AG04449 (cell line): ENCODE data around the gene CIB4.

Source experiments
- CTCF ChIA-PET: fragments of 350-600 bp; formaldehyde crosslinking; extraction: SDS; loops from one replicate; lab custom pipeline; 2021; ENCODE audit warnings: antibody characterized with exemption; lab: Yijun Ruan, JAX
- POLR2A ChIA-PET: fragments of 400-600, 350-600 bp; formaldehyde crosslinking; extraction: SDS; loops from one replicate; lab custom pipeline; 2020; ENCODE audit warnings: antibody characterized with exemption, inconsistent platforms; lab: Yijun Ruan, JAX
- DNase-seq: peaks from one replicate; pipeline ENCODE4 v3.0.0-alpha.2; 2010; ENCODE audit warnings: low read depth, low spot score
- H3K4me3 ChIP-seq: 2 replicates; pipeline ENCODE4 v1.5.1; 2011; ENCODE audit warnings: low read depth, mild to moderate bottlenecking, control low read depth, low read length
- CTCF ChIP-seq: IDR thresholded peaks from one replicate; pipeline ENCODE4 v1.5.1; 2011; ENCODE audit warnings: mild to moderate bottlenecking, moderate library complexity, low read length, control low read depth, inconsistent platforms; ENCODE audit not compliant: insufficient read depth; ENCODE audit errors: missing control alignments

Gene CIB4

DNA sequence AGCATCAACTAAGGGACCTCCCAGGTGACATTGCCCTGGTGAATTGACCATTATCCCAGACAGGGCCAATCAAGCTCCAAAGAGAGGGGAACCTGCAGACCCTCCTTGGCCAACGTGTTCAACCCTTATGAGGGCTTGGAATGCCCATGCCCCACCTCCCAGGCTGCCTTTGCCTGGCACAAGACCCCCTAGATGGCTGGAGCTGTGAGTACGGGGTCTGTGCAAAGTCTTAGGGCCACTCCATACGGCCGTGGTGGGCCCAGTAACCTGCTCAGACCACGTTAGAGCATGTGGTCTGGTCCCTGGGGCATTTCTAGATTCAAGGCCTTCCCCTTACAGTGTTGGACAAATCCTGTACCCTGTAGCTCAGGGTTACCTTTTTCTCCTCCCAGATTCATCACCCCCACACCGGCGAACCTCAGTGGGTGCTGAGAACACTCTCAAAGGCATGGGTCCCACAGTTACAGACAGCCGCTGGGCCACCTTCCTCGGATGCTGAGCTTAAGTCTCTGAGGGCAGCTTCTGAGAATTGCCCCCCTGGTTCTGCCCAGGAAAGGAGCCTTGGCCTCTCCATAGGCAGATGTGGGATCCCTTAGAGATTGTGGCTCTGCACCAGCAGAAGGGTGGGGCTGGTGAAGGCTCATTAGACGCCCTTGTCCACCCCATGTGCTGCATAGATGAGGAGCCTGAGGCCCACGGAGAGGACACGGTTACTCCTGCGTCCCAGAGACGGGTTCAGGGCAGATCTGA, 33.0 kb upstream of the CIB4 start:
- DNase-seq = no peak
- POLR2A ChIA-PET = no interaction called here
- TF ChIP-seq CTCF = no peak
- no peak overlapping the region for H3K4me3 ChIP-seq
- CTCF ChIA-PET = interaction anchor here (0.8 kb wide), 1 partner anchor 54 kb away, joined by 3 read pairs; no protein-coding TSS in a partner anchor

- no peak for TF ChIP-seq CTCF
- ChIA-PET CTCF (interaction anchor here (1.2 kb wide), 1 partner anchor 68 kb away, joined by 3 read pairs; no protein-coding TSS in a partner anchor), POLR2A (no interaction called here)
- no peak for DNase-seq
- H3K4me3 ChIP-seq = no peak overlapping the region
Observed at GRCh38 chr2:26672818-26673393, 31.7 kb upstream of the CIB4 start.

GRCh38 chr2:26672112-26672817, 31.1 kb upstream of the CIB4 start:
- TF ChIP-seq CTCF = no peak
- no peak for DNase-seq
- ChIA-PET POLR2A (no interaction called here), CTCF (interaction anchor here (1.2 kb wide), 1 partner anchor 67 kb away, joined by 3 read pairs; no protein-coding TSS in a partner anchor)
- no peak overlapping the region for H3K4me3 ChIP-seq

DNA sequence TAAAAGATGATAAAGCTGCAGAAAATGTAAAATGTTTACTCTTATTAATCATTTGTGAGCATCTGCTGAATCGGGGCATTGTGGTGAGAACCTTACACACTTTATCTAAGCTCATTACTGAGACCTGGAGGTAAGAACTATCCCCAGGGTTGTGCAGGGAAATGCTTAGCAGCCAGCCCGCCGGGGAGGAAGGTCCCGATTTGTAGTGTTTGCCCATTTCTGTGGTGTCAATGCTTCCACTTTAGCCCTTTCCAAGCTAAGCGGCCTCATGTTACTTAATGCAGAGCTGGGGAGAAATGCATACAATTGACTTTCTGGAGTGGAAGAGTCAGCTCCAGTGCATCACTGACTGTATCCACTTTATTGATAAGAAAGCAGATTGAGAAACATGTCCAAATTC, 30.5 kb upstream of the CIB4 start:
- H3K4me3 ChIP-seq = no peak overlapping the region
- ChIA-PET POLR2A (no interaction called here), CTCF (interaction anchor here (0.8 to 1.2 kb wide), 2 partner anchors 67 to 75 kb away, joined by 3 read pairs; no protein-coding TSS in a partner anchor)
- no peak for DNase-seq
- TF ChIP-seq CTCF = no peak

GRCh38 chr2:26670931-26671460, 29.8 kb upstream of the CIB4 start:
- no peak for TF ChIP-seq CTCF
- DNase-seq = no peak
- CTCF ChIA-PET = interaction anchor here (0.8 kb wide), 1 partner anchor 75 kb away, joined by 3 read pairs; no protein-coding TSS in a partner anchor

DNA sequence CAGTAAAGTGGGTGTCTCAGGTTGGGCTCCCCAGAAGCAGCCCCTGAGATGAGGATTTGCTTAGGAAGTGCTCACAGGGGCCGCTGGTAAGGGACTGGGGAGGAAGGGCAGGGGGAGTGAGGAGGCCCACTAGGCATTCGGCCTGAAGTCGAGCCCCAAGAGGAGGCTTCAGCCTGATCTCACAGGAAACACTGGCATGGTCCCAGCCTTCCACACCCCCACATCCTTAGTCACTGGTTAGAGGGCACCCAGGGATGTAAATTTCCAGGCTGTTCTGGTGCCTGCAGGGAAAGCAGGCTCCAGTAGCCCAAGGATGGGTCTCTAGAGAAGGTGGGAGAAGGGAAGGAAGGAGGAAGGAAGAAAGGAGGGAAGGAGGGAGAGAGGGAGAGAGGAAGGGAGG, 29.0 kb upstream of the CIB4 start:
- POLR2A ChIA-PET = no interaction called here
- no peak for DNase-seq
- no peak overlapping the region for H3K4me3 ChIP-seq
- CTCF ChIA-PET = no interaction called here
- TF ChIP-seq CTCF = no peak

More at GRCh38 chr2:26670931-26671460, 29.8 kb upstream of the CIB4 start:
- POLR2A ChIA-PET = no interaction called here
- H3K4me3 ChIP-seq = no peak overlapping the region
